NCI-H2081 (cell line): ENCODE results near the gene PHLDB2.

ENCODE experiments used
- DNase-seq, 2 experiments: peaks; one replicate each; lab custom pipeline; 2025; lab: John Stamatoyannopoulos, UW

PHLDB2 gene

GRCh38 chr3:111963424-111963823 lies 104.4 kb downstream of the PHLDB2 start:
- no peak for DNase-seq

- no peak for DNase-seq
Measured at GRCh38 chr3:111965484-111965883, 106.4 kb downstream of the PHLDB2 start.

GRCh38 chr3:111967068-111967467 lies 108.0 kb downstream of the PHLDB2 start:
- no peak for DNase-seq

- DNase-seq: peak; percentile 86 to 88
Measured at GRCh38 chr3:111967651-111968274, 108.7 kb downstream of the PHLDB2 start.

GRCh38 chr3:111968319-111969054 lies 109.4 kb downstream of the PHLDB2 start:
- DNase-seq: peak; percentile 70 to 88

- DNase-seq: no peak
Measured at GRCh38 chr3:111970376-111970775, 111.3 kb downstream of the PHLDB2 start.

- DNase-seq: peak; percentile 63 to 87
Measured at GRCh38 chr3:111971533-111972130, 112.6 kb downstream of the PHLDB2 start.

- peak in 1 of 2 experiments; percentile 18 for DNase-seq
Measured at GRCh38 chr3:111972891-111973290, 113.8 kb downstream of the PHLDB2 start.

- no peak for DNase-seq
Measured at GRCh38 chr3:111975131-111975530, 116.1 kb downstream of the PHLDB2 start.

- DNase-seq: no peak
Measured at GRCh38 chr3:111976254-111976653, 117.2 kb downstream of the PHLDB2 start.

- DNase-seq: peak; percentile 98 to 99
Measured at GRCh38 chr3:111978583-111979433, 119.7 kb downstream of the PHLDB2 start, which contains the start of gene ABHD10. Gene ABHD10 (plus strand): TSS chr3:111979026. CDS start chr3:111979062, 36 bp downstream.

- peak in 1 of 2 experiments; percentile 56 for DNase-seq
Measured at GRCh38 chr3:111979434-111980038, 120.5 kb downstream of the PHLDB2 start.

GRCh38 chr3:111980716-111981456 lies 121.8 kb downstream of the PHLDB2 start:
- no peak for DNase-seq

GRCh38 chr3:111981457-111981763 lies 122.3 kb downstream of the PHLDB2 start:
- DNase-seq: no peak

- no peak for DNase-seq
Measured at GRCh38 chr3:111984636-111985298, 125.7 kb downstream of the PHLDB2 start.

GRCh38 chr3:111986800-111987199 lies 127.7 kb downstream of the PHLDB2 start:
- DNase-seq: no peak

GRCh38 chr3:111989061-111989678 lies 130.1 kb downstream of the PHLDB2 start:
- peak; percentile 52 to 65 for DNase-seq

- DNase-seq: no peak
Measured at GRCh38 chr3:111993038-111993437, 134.0 kb downstream of the PHLDB2 start.

GRCh38 chr3:111998636-111999483 lies 139.8 kb downstream of the PHLDB2 start, which contains the start of gene TAGLN3:
Gene TAGLN3 (plus strand): TSS chr3:111998922. CDS start chr3:111999423, 501 bp downstream.
- DNase-seq: peak; percentile 63 to 81
